Vagina (tissue), 2 donors: ENCODE data around the gene COBL.

Experiments used
- CTCF ChIP-seq, 3 experiments: fragments of 450-650 bp in 2 of 3; fragments of 200-600 bp in 1 of 3; sonication (generic) in 1 of 3; IDR thresholded peaks; one replicate each; pipeline ENCODE4 v1.5.1; 2017 to 2019; ENCODE audit warnings: antibody characterized with exemption in 3 of 3, mild to moderate bottlenecking in 2 of 3, moderate library complexity in 2 of 3
- POLR2A ChIP-seq, 2 donors: fragments of 450-650 bp; IDR thresholded peaks; one replicate each; pipeline ENCODE4 v1.6.1; 2017; ENCODE audit warnings: antibody characterized with exemption in 2 of 2, mild to moderate bottlenecking in 2 of 2, moderate library complexity in 2 of 2
- POLR2AphosphoS5 ChIP-seq, 2 donors: sonication (generic); formaldehyde crosslinking; IDR thresholded peaks; one replicate each; pipeline ENCODE4 v1.9.0; 2017; ENCODE audit warnings: antibody characterized with exemption in 2 of 2, mild to moderate bottlenecking in 2 of 2, low read depth in 1 of 2; ENCODE audit not compliant: insufficient read depth in 1 of 2

- TF ChIP-seq CTCF (IDR thresholded peaks at IDR 0.05) = no peak
- no peak for TF ChIP-seq POLR2AphosphoS5 (IDR thresholded peaks at IDR 0.05; ENCODE audit: insufficient read depth in 1 of 2, low read depth in 1 of 2)
- no peak for TF ChIP-seq POLR2A (IDR thresholded peaks at IDR 0.05)
Measured at GRCh38 chr7:51307651-51308210, 8.9 kb downstream of the COBL start.
